ENCODE data around the gene GPC6. TPM values are rescaled to one million over a fixed set of nuclear protein-coding genes. Genes with fewer than 3 reads are reported as not detected.

GPC6 gene
- total and polyA plus RNA-seq, 9 of the 15 experiments (the other 6 are each of a cell fraction or from before 2014, with no cell fraction given): under 0.01 to 0.20 (median 0.01) TPM; not detected in 4

GRCh38 chr13:94268661-94269060, 1042.1 kb downstream of the GPC6 start (continued):
- TF ChIP-seq RFX5 (IDR thresholded peaks at IDR 0.05; ENCODE audit: low read depth, low read length) (no peak), CREB5 (CRISPR knock-in tag; IDR thresholded peaks at IDR 0.05) (no peak), FOXP4 (CRISPR knock-in tag; IDR thresholded peaks at IDR 0.05; ENCODE audit: borderline replicate concordance) (no peak), ZNF3 (CRISPR knock-in tag; IDR thresholded peaks at IDR 0.05) (no peak), ZNF79 (CRISPR knock-in tag; IDR thresholded peaks at IDR 0.05; ENCODE audit: low read depth) (no peak)

GRCh38 chr13:94269557-94269956, 1043.0 kb downstream of the GPC6 start:
- H3K27me3 ChIP-seq (ENCODE audit: control insufficient read depth in 2 of 2, insufficient read depth in 2 of 2, low read length in 2 of 2): no peaks in the 10 kb centered on the region
- no peak for FAIRE-seq
- no peak overlapping the region for H3K9ac ChIP-seq (ENCODE audit: insufficient read depth in 1 of 2, low read depth in 2 of 2, low read length in 2 of 2)
- WGBS (ENCODE audit: insufficient coverage, low coverage, missing lambda C conversion rate): 0% methylated on average over 6 of the region's 6 CpGs
- ATAC-seq: no peak
- H3K4me2 ChIP-seq (ENCODE audit: insufficient read depth, low read length): no peak overlapping the region
- no peak overlapping the region for H2AFZ ChIP-seq (ENCODE audit: low read depth, low read length)
- ChIA-PET CTCF (ENCODE audit: low intra/inter-chr PET ratio) (no interaction called here), POLR2A (no interaction called here)
- no peaks in the 10 kb centered on the region for H3K9me1 ChIP-seq (ENCODE audit: control insufficient read depth, insufficient read depth, low read length)
- no peaks in the 10 kb centered on the region for H3K79me2 ChIP-seq (ENCODE audit: control insufficient read depth, insufficient read depth, low read length)
- no peaks in the 10 kb centered on the region for H4K20me1 ChIP-seq (replicated peaks; ENCODE audit: control insufficient read depth, insufficient read depth, low read length)
- H3K36me3 ChIP-seq (ENCODE audit: control insufficient read depth, insufficient read depth, low read length): no peaks in the 10 kb centered on the region
- DNase-seq (ENCODE audit: extremely low read depth in 1 of 4, low spot score in 3 of 4): no peak
- no peaks in the 10 kb centered on the region for H3K4me1 ChIP-seq (replicated peaks in 1 of 2; ENCODE audit: control insufficient read depth in 2 of 2, insufficient read depth in 2 of 2, low read length in 2 of 2)
- intact Hi-C loops (cut with micrococcal nuclease) (no loop called here), in situ Hi-C loops (cut with MboI) (no loop called here)
- BruUV-seq (replicated peaks): no TSS peak
- no peak overlapping the region for H3K4me3 ChIP-seq
- H3K9me3 ChIP-seq (replicated peaks; ENCODE audit: control insufficient read depth, insufficient read depth, low read depth, low read length): no peaks in the 10 kb centered on the region
- no peak overlapping the region for H3K27ac ChIP-seq (ENCODE audit: extremely low read depth, low read depth, low read length)
- TF ChIP-seq MNT (conservative IDR thresholded peaks at IDR 0.05) (no peak), ZBTB43 (CRISPR knock-in tag; IDR thresholded peaks at IDR 0.05) (no peak), MBD2 (IDR thresholded peaks at IDR 0.05; ENCODE audit: borderline replicate concordance, low read depth) (no peak), CREB3L1 (IDR thresholded peaks at IDR 0.05; ENCODE audit: borderline replicate concordance, low read depth) (no peak), PRMT5 (CRISPR knock-in tag; IDR thresholded peaks at IDR 0.05) (no peak), THAP7 (CRISPR knock-in tag; IDR thresholded peaks at IDR 0.05) (no peak), MEF2D (tag; conservative IDR thresholded peaks at IDR 0.05; ENCODE audit: low read depth) (no peak)
